GM12878 (cell line): ENCODE data around the gene NTPCR. TPM values are rescaled to one million over a fixed set of nuclear protein-coding genes. Genes with fewer than 3 reads are reported as not detected.

Source experiments
- ATAC-seq: fragments of 200-7000 bp; cut with Tn5 transposase; 3 replicates; pipeline ENCODE4 v1.9.1; 2020; ENCODE audit warnings: mild to moderate bottlenecking, moderate library complexity
- BruUV-seq: library from RNA; stranded (reverse); fragments of 400-500 nt; replicated peaks from 2 replicates; lab custom pipeline; 2021; lab: Mats Ljungman, UMichigan
- CTCF ChIA-PET: fragments of 300-600 bp; sonication (Branson Sonifier 250); formaldehyde crosslinking; extraction: SDS; loops from one replicate; lab custom pipeline; 2021; ENCODE audit warnings: inconsistent platforms; lab: Yijun Ruan, JAX
- POLR2A ChIA-PET: fragments of 350-600 bp; formaldehyde crosslinking; extraction: SDS; loops from one replicate; lab custom pipeline; 2021; ENCODE audit warnings: inconsistent platforms; lab: Charles Lee
- RAD21 ChIA-PET: fragments of 300-600 bp; sonication (Branson Sonifier 250); formaldehyde crosslinking; loops from one replicate; lab custom pipeline; 2023; ENCODE audit warnings: antibody characterized with exemption; ENCODE audit not compliant: unreplicated experiment; lab: Charles Lee
- SMC1A ChIA-PET: fragments of 300-600 bp; sonication (Branson Sonifier 250); formaldehyde crosslinking; loops from one replicate; lab custom pipeline; 2023; ENCODE audit not compliant: unreplicated experiment, uncharacterized antibody; lab: Charles Lee
- DNase-seq: peaks from one replicate; pipeline ENCODE4 v3.0.0-alpha.2; 2011; ENCODE audit warnings: low read depth, low spot score
- FAIRE-seq: peaks from 3 replicates; lab custom pipeline; 2011; peaks lifted over from hg19 to GRCh38; lab: Jason Lieb, UNC
- H2AFZ ChIP-seq: 2 replicates; pipeline ENCODE4 v1.6.0; 2011; ENCODE audit warnings: low read depth, low read length, control low read depth; ENCODE audit not compliant: control insufficient read depth
- H3K27ac ChIP-seq: 2 replicates; pipeline ENCODE4 v1.5.1; 2011; ENCODE audit warnings: control low read depth; ENCODE audit not compliant: control insufficient read depth, insufficient read depth
- H3K27me3 ChIP-seq, 2 experiments: replicated peaks in 1 of 2; 2 replicates each; pipeline versions ENCODE4 v1.6.0 to v1.6.1; 2011; ENCODE audit warnings: low read length in 1 of 2; ENCODE audit not compliant: control insufficient read depth in 2 of 2, insufficient read depth in 2 of 2
- H3K36me3 ChIP-seq, 2 experiments: 2 replicates each; pipeline ENCODE4 v1.5.1; 2011; ENCODE audit warnings: low read length in 1 of 2; ENCODE audit not compliant: control insufficient read depth in 2 of 2, insufficient read depth in 2 of 2
- H3K4me1 ChIP-seq: 2 replicates; pipeline ENCODE4 v1.6.1; 2011; ENCODE audit warnings: mild to moderate bottlenecking, low read length, moderate library complexity, mixed read lengths; ENCODE audit not compliant: control insufficient read depth, insufficient read depth
- H3K4me2 ChIP-seq: 2 replicates; pipeline ENCODE4 v1.6.0; 2011; ENCODE audit warnings: control low read depth; ENCODE audit not compliant: control insufficient read depth, insufficient read depth
- H3K4me3 ChIP-seq: fragments of 200-600 bp; sonication (generic); 2 replicates; pipeline ENCODE4 v1.5.1; 2016
- H3K79me2 ChIP-seq: 2 replicates; pipeline ENCODE4 v1.6.0; 2011; ENCODE audit warnings: low read length; ENCODE audit not compliant: control insufficient read depth, insufficient read depth
- H3K9ac ChIP-seq: 2 replicates; pipeline ENCODE4 v1.8.0; 2011; ENCODE audit warnings: low read length, control low read depth, mixed read lengths; ENCODE audit not compliant: control insufficient read depth, insufficient read depth
- H3K9me3 ChIP-seq: replicated peaks from 3 replicates; pipeline ENCODE4 v1.5.1; 2011; ENCODE audit warnings: mild to moderate bottlenecking, low read length; ENCODE audit not compliant: control insufficient read depth, insufficient read depth
- H4K20me1 ChIP-seq: 2 replicates; pipeline ENCODE4 v1.6.0; 2011; ENCODE audit not compliant: control insufficient read depth, insufficient read depth
- BMI1 ChIP-seq: fragments of 450-650 bp; IDR thresholded peaks from 2 replicates; pipeline ENCODE4 v1.6.1; 2016; ENCODE audit warnings: mild to moderate bottlenecking, moderate library complexity, borderline replicate concordance
- CHD2 ChIP-seq: IDR thresholded peaks from 2 replicates; pipeline ENCODE4 v1.6.1; 2011; ENCODE audit warnings: low read depth, low read length, improper control_type of control experiment, borderline replicate concordance
- FOS ChIP-seq: IDR thresholded peaks from 3 replicates; pipeline ENCODE4 v1.6.1; 2011; ENCODE audit warnings: borderline replicate concordance; ENCODE audit not compliant: insufficient read length; ENCODE audit errors: extremely low read depth
- FOXM1 ChIP-seq: IDR thresholded peaks from 2 replicates; pipeline ENCODE4 v1.6.1; 2012; ENCODE audit warnings: low read depth, mild to moderate bottlenecking, inconsistent platforms, low read length, moderate library complexity
- NR2C1 ChIP-seq: fragments of 450-650 bp; IDR thresholded peaks from 2 replicates; pipeline ENCODE4 v1.6.1; 2017; ENCODE audit warnings: antibody characterized with exemption, mild to moderate bottlenecking, moderate library complexity
- RB1 ChIP-seq: fragments of 450-650 bp; formaldehyde crosslinking; IDR thresholded peaks from 2 replicates; pipeline ENCODE4 v1.6.1; 2017; ENCODE audit warnings: mild to moderate bottlenecking, borderline replicate concordance
- TAF1 ChIP-seq: IDR thresholded peaks from 2 replicates; pipeline ENCODE4 v1.6.1; 2011; ENCODE audit warnings: mild to moderate bottlenecking, low read depth, low read length, borderline replicate concordance
- USF1 ChIP-seq: IDR thresholded peaks from 2 replicates; pipeline ENCODE4 v1.6.1; 2011; ENCODE audit warnings: borderline replicate concordance, low read depth, mild to moderate bottlenecking, moderate library complexity, mixed read lengths, low read length; ENCODE audit not compliant: insufficient read depth; ENCODE audit errors: extremely low read length
- WGBS: methylation state at CpG from one replicate; pipeline ENCODE4 v1.1.6; 2016; ENCODE audit warnings: low lambda C conversion rate; ENCODE audit not compliant: insufficient replicate concordance, insufficient coverage; ENCODE audit errors: missing lambda C conversion rate; 5-methylcytosine and 5-hydroxymethylcytosine counted together
- in situ Hi-C: fragments of 300-500 bp; cut with MboI; formaldehyde crosslinking; loops from 9 replicates; pipeline ENCODE4 v1.14.3; 2018; ENCODE audit warnings: mixed read lengths
- intact Hi-C: fragments of 100-400 bp; cut with micrococcal nuclease; formaldehyde crosslinking; loops from one replicate; pipeline ENCODE4 v1.14.2; 2022; ENCODE audit not compliant: unreplicated experiment
- polyA plus RNA-seq, 11 experiments: library from polyadenylated mRNA; depleted of rRNA in 4 of 11; unstranded in 6 of 11; stranded (reverse) in 5 of 11; fragments of >200 nt; fragmentation: Nextera tagmentation in 4 of 11; fragmentation: Illumina TruSeq in 1 of 11; extraction: Ambion mirVana in 4 of 11; extraction: Trizol in 1 of 11; gene quantifications; 1 replicate in 1 of 11; 2 replicates in 10 of 11; pipeline versions ENCODE4 v1.2.1 to v1.2.3, GENCODE V29; 2011 to 2016; ENCODE audit warnings: inconsistent platforms in 2 of 11, missing spikeins in 2 of 11, low read depth in 1 of 11
- total RNA-seq, 4 experiments: library from RNA; depleted of rRNA in 3 of 4; stranded (reverse); fragments of >200 nt in 3 of 4; fragmentation: Illumina TruSeq in 1 of 4; extraction: Trizol in 1 of 4; gene quantifications; 2 replicates each; pipeline versions ENCODE4 v1.2.1 to v1.2.3, GENCODE V29; 2013 to 2021
- TF ChIP-seq, protein P1 (sequence below): IDR thresholded peaks from 2 replicates; pipeline ENCODE4 v1.6.1; 2011; ENCODE audit warnings: low read depth, low read length, improper control_type of control experiment, borderline replicate concordance

Gene NTPCR
- total and polyA plus RNA-seq, 10 of the 15 experiments (the other 5 are each of a cell fraction or from before 2014, with no cell fraction given), result 25.4 to 109 (median 56.6) TPM

DNA sequence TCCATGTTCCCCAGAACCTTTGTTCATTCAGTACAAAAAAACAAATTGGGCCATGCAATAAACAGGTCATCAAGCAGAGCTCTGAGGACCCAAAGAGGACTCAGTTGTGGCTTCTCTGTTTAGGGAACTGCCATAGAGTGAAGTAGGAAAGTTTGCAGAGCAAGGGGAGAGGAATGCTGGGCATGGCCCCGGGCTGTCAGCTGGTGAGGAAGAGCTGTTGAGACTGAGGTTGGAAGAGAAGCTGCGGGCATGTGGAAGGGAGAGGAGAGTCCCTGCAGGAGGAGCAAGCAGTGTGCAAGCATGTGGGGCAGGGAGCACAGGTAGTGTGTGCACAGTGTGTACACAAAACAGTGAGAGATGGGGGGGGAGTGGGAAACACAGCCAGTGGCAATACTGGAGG is 71.8 kb downstream of the NTPCR start:
- no peak overlapping the region for H3K4me2 ChIP-seq
- ChIA-PET POLR2A (no interaction called here), SMC1A (no interaction called here), CTCF (no interaction called here)
- H3K27ac ChIP-seq, result no peak overlapping the region
- H4K20me1 ChIP-seq, result no peaks in the 10 kb centered on the region
- in situ Hi-C loops (loop anchor here (10.0 kb wide), 1 partner anchor 387 kb away; the partner anchor contains the start of gene SIPA1L2), intact Hi-C loops (no loop called here)
- no peaks in the 10 kb centered on the region for H3K79me2 ChIP-seq
- H3K4me1 ChIP-seq, result no peaks in the 10 kb centered on the region
- DNase-seq (no peak), ATAC-seq (no peak)
- H3K36me3 ChIP-seq, result no peaks in the 10 kb centered on the region
- H3K9me3 ChIP-seq, result no peaks in the 10 kb centered on the region
- BruUV-seq, result no TSS peak
- no peak overlapping the region for H3K9ac ChIP-seq
- no peak overlapping the region for H3K4me3 ChIP-seq
- no peak for TF ChIP-seq NR2C1
- TF ChIP-seq RB1, result no peak
- TF ChIP-seq FOS, result no peak
- TF ChIP-seq TAF1, result no peak
- TF ChIP-seq, protein P1, sequence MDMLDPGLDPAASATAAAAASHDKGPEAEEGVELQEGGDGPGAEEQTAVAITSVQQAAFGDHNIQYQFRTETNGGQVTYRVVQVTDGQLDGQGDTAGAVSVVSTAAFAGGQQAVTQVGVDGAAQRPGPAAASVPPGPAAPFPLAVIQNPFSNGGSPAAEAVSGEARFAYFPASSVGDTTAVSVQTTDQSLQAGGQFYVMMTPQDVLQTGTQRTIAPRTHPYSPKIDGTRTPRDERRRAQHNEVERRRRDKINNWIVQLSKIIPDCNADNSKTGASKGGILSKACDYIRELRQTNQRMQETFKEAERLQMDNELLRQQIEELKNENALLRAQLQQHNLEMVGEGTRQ, result no peak
- TF ChIP-seq FOXM1, result no peak
- TF ChIP-seq CHD2, result no peak
- no peak for TF ChIP-seq BMI1
- TF ChIP-seq USF1, result no peak
- TF ChIP-seq, all 136 proteins: peak for 0
- Histone ChIP-seq H3K27me3 (no peaks in the 10 kb centered on the region), H2AFZ (no peak overlapping the region)
- RAD21 ChIA-PET, result no interaction called here
- 63% methylated on average over 2 of the region's 2 CpGs for WGBS
- FAIRE-seq, result no peak
